Measurements from ENCODE around the gene PRKCQ. TPM values are rescaled to one million over a fixed set of nuclear protein-coding genes. Genes with fewer than 3 reads are reported as not detected.

PRKCQ gene
- 0.17 and 0.84 TPM in 2 replicates for total RNA-seq

GRCh38 chr10:6579904-6580278 is at the start of gene PRKCQ:
Gene PRKCQ (minus strand): TSS chr10:6580276. CDS start chr10:6515135, 65,141 bp downstream.
- DNase-seq: peak; percentile 42

GRCh38 chr10:6625428-6625827 is 45.4 kb upstream of the PRKCQ start:
- DNase-seq: no peak

GRCh38 chr10:6624392-6624791 is 44.3 kb upstream of the PRKCQ start:
- no peak for DNase-seq

DNA sequence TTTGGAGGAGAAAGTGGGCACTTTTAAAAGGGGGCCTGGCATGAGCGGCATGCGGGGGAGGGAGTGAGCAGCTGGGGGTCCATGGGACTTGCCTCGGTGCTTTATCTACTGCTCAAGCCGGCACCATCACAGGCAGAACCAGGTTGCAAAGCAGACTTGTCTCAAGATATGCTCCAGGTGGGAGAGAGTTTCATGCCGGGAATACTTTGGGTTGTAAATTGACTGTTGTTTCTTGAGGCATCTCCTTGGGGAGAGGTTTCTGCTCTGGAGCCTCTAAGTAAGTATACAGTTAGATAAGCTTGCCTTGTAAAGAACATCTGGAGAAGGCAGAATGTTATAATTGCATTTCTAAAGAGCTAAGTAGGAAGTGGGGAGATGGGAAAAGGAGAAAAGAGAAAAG is 42.8 kb upstream of the PRKCQ start:
- DNase-seq: no peak

- no peak for DNase-seq
These were observed 41.5 kb upstream of the PRKCQ start for GRCh38 chr10:6621536-6621935.

GRCh38 chr10:6619660-6620059 is 39.6 kb upstream of the PRKCQ start:
- no peak for DNase-seq

- no peak for DNase-seq
These were observed 38.3 kb upstream of the PRKCQ start for GRCh38 chr10:6618340-6618739.

DNA sequence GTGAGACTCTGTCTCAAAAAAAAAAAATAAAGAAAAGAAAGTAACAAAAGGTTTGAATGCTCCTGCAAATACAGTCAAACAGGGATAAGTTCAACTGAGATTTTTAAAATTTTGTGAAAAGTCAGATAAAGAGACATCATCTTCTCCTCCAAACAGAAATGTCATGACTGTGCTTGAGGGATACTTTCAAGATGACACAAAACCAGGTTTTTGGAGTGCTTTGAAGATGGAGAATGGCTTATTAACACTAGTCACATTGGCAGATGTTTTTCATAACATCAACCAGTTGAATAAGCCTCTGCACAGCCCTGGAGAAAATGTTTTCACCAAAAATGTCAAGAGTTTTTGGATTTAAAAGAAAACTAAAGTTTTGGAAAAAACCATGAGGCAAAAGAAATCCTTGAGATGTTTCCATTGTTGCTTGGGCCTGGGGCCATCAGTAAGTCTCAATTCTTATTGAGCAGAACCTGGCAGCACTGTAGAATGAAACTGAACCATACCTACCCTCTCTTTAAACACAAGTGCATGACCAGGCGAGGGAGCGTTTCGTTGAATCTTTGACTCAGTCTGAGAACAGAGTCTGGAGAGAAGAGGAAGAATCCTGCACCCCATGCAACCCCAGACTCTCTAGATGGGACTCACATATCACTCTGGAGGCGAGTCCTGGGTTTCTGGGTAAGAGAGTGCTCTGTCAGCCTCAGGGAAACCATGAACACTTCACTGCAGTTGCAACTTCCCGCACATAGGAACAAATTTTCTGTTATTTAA is 37.4 kb upstream of the PRKCQ start:
- no peak for DNase-seq

DNA sequence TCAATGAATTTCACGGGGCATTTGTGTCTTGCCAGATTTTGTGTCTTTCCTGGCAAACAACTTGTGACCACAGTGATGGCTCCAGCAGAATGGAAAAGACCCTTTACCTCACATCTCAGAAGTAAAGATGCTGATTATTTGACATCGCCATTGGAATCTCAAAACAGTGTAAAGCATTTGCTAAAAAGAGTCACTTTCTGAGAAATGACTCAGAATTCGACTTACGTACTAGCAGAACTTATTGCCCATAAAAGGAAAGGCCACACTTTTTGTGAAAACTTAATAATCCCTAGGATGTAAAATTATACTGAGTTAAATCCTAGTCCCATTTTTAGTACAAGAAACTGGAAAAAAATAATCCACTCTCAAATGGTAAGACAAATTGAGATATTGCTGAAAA is 35.9 kb upstream of the PRKCQ start:
- DNase-seq: no peak

DNA sequence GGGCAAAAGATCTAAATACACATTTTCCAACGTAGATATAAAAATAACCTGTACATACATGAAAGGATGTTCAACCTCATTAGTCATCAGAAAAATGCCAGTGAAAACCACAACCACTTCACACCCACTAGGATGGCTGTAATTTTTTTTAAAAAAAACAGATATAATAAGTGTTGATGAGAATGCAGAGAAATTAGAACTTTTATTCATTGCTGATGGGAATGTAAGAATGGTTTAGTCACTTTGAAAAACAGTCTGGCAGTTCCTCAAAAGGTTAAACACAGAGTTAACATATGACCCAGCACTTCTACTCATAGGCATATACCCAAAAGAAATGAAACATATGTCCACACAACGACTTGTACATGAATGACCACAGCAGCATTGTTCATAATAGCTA is 32.3 kb upstream of the PRKCQ start:
- DNase-seq: no peak

- no peak for DNase-seq
These were observed 30.6 kb upstream of the PRKCQ start for GRCh38 chr10:6610647-6611046.

DNA sequence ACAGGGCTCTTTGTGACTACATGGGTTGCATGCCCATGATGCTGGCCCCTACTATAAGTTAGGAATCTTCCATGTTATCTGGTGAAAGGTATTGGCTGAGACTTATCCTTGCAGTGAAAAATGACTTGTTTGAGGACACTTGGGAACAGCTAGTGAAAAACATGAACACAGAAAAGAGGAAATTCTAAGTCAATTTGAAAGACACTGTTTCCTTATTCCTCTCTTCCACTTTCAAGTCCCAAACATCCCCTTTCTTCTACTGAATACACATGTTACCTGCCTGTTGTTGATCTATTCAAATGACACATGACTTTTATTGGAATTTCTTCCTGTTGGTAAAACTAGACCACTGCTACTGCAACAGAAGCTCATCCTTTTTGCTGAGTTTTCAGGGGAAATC is 29.5 kb upstream of the PRKCQ start:
- no peak for DNase-seq

- no peak for DNase-seq
These were observed 27.7 kb upstream of the PRKCQ start for GRCh38 chr10:6607778-6608177.

- no peak for DNase-seq
These were observed 27.1 kb upstream of the PRKCQ start for GRCh38 chr10:6607182-6607581.

DNA sequence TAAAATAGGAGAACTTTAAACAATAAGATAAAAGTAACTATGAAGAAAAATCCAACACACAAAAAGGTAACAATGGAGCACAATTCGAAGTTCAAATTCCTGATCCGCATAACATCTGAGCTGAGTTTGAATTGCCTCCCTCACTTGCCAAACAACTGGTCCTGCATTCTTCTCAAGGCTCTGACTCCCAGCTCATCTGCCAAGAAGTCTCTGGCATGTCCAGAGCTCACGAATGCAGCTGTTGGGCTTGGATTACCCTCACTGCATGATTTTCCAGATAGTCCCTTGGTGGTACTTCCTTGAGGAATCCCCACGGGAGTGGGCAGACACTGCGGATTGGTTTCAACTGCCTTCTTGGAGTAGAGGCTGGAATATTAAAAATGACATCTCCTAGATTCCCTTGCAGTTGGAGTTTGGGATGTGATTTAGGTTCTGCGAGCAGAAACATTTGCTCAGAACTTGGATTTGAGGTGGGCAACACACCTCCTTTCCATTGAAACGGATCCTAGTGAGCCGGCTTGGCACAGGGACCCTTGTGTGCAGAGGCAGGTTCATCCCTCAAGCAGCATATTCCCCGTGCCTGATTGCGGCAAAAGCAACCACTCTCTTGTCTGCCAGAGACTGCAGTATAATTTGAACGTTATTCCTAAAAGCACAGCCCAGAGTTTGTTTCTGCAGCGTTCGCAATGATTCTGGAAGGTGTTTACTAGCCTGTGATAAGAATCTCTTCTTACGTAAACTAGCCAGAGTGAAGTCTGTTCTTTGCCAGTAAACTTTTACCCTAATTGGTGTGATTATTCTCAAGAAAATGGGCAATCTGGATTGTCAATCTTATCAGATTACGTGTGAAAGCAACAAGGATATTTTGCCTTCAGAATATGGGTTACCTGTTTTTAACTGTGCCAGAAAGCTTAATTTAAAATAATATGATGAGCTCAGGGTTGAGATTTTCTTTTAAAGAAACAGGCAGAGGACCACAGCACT is 23.4 kb upstream of the PRKCQ start:
- DNase-seq: no peak

DNA sequence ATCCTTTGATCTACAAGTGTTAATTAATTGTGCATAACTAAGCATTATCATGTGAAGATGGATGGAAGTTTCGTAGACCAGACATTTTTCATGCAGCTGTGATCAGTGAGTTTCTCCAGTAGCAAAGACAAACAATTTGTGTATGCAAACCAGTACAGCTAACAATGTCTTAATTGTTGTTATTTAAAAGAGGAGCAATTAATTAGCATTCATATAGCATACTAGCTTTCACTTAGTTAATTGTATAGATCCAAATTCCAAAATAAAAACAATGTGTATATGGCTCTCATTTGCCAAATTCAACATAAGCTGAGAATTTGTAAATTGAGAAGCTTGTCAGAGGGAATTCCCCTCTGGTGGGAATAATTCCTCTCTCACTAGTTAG is 22.6 kb upstream of the PRKCQ start:
- DNase-seq: no peak

GRCh38 chr10:6602026-6602699 is 22.1 kb upstream of the PRKCQ start:
- DNase-seq: no peak

GRCh38 chr10:6601246-6601805 is 21.2 kb upstream of the PRKCQ start:
- DNase-seq: no peak

GRCh38 chr10:6600224-6600987 is 20.3 kb upstream of the PRKCQ start:
- no peak for DNase-seq

DNA sequence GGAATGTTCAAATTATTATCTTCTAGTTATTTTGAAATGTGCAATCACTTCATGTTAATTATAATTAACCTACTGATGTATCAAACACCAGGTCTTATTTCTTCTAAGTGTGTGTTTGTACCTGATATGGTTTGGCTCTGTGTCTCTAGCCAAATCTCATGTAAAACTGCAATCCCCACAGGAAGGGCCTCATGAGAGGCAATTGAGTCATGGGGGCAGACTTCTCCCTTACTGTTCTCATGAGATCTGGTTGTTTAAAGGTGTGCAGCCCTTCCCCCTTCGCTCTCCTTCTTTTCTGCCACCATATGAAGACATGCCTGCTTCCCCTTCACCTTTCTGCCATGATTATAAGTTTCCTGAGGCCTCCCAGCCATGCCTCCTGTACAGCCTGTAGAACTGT is 18.6 kb upstream of the PRKCQ start:
- DNase-seq: no peak

DNA sequence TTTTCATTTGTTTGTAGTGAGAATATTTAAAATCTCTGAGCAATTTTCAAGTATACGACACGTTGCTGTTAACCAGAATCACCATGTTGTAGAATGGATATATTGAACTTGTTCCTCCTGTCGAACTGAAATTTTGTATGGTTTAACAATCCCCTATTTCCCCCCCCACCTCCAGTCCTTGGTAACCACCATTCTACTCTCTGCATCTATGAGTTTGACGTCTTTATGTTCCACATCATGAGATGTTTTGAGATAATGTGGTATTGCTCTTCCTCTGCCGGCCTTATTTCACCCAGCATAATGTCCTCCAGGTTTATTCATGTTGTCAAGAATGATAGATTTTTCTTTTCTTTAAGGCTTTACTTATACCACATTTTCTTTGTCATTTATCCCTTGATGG is 17.4 kb upstream of the PRKCQ start:
- DNase-seq: no peak

DNA sequence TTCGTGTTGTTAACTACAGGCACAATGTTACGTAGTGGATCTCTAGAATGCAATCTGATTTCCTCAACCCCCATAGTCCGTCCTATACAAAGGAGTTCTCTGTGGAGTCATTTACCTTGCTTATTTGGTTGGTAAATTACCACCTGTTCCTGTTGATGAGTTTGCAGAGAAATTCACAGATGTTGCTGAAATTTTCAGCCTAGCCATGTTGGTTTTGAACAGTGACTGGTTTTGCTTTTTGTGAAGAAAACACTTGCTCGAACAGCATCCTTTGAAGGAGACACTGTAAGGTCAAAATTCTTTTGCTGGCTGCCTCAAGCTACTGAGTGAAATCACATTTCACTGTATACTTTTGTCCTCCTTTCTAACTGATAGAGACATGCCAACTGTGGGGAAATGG is 15.4 kb upstream of the PRKCQ start:
- DNase-seq: no peak
